MM.1S (cell line): ENCODE measurements around the gene EMP1.

ENCODE experiments used
- DNase-seq: peaks from one replicate; pipeline ENCODE4 v3.0.0-alpha.2; 2015
- H2AFZ ChIP-seq: fragments of 300-600 bp; sonication (generic); 2 replicates; pipeline ENCODE4 v1.6.0; 2016; ENCODE audit warnings: antibody characterized with exemption, low read length
- H3F3A ChIP-seq: fragments of 300-600 bp; sonication (generic); 2 replicates; pipeline ENCODE4 v1.6.1; 2016; ENCODE audit warnings: mild to moderate bottlenecking, antibody characterized with exemption, low read length, moderate library complexity, mixed read lengths; ENCODE audit not compliant: insufficient read depth
- H3K27ac ChIP-seq: fragments of 300-600 bp; sonication (generic); 2 replicates; pipeline ENCODE4 v1.5.1; 2016; ENCODE audit warnings: mild to moderate bottlenecking, low read length
- H3K27me3 ChIP-seq: fragments of 300-600 bp; sonication (generic); replicated peaks from 2 replicates; pipeline ENCODE4 v1.6.0; 2016; ENCODE audit warnings: low read length; ENCODE audit not compliant: insufficient read depth
- H3K36me3 ChIP-seq: fragments of 300-600 bp; sonication (generic); replicated peaks from 2 replicates; pipeline ENCODE4 v1.6.1; 2016; ENCODE audit warnings: mild to moderate bottlenecking, low read length, mixed read lengths; ENCODE audit not compliant: insufficient read depth
- H3K4me1 ChIP-seq: fragments of 300-600 bp; sonication (generic); 2 replicates; pipeline ENCODE4 v1.6.1; 2016; ENCODE audit warnings: low read length, mixed read lengths
- H3K4me2 ChIP-seq: fragments of 300-600 bp; sonication (generic); 2 replicates; pipeline ENCODE4 v1.6.0; 2016; ENCODE audit warnings: low read depth, low read length
- H3K4me3 ChIP-seq: fragments of 300-600 bp; sonication (generic); 2 replicates; pipeline ENCODE4 v1.5.1; 2016; ENCODE audit warnings: low read length, mixed read lengths
- H3K79me2 ChIP-seq: fragments of 300-600 bp; sonication (generic); 2 replicates; pipeline ENCODE4 v1.6.1; 2016; ENCODE audit warnings: mixed run types, low read length, mixed read lengths
- H3K9ac ChIP-seq: fragments of 300-600 bp; sonication (generic); 2 replicates; pipeline ENCODE4 v1.6.1; 2016; ENCODE audit warnings: low read length, mixed read lengths
- H3K9me2 ChIP-seq: fragments of 300-600 bp; sonication (generic); replicated peaks from 2 replicates; pipeline ENCODE4 v1.6.1; 2016; ENCODE audit warnings: mild to moderate bottlenecking, low read length, mixed read lengths; ENCODE audit not compliant: insufficient read depth
- H3K9me3 ChIP-seq: fragments of 300-600 bp; sonication (generic); replicated peaks from 2 replicates; pipeline ENCODE4 v1.6.1; 2016; ENCODE audit warnings: mild to moderate bottlenecking, low read length, mixed read lengths; ENCODE audit not compliant: insufficient read depth
- H4K20me1 ChIP-seq: fragments of 300-600 bp; sonication (generic); 2 replicates; pipeline ENCODE4 v1.6.1; 2016; ENCODE audit warnings: mild to moderate bottlenecking, low read length, moderate library complexity, mixed read lengths; ENCODE audit not compliant: insufficient read depth
- CTCF ChIP-seq: fragments of 300-600 bp; sonication (generic); IDR thresholded peaks from 2 replicates; pipeline ENCODE4 v1.5.1; 2016; ENCODE audit warnings: antibody characterized with exemption, low read length, mixed read lengths
- EZH2 ChIP-seq: fragments of 300-600 bp; sonication (generic); optimal IDR thresholded peaks from 2 replicates; pipeline ENCODE3; 2017; ENCODE audit warnings: low read depth, mild to moderate bottlenecking, antibody characterized with exemption, low read length, mixed read lengths
- EZH2phosphoT487 ChIP-seq: fragments of 300-600 bp; sonication (generic); IDR thresholded peaks from 2 replicates; pipeline ENCODE4 v1.6.1; 2018; ENCODE audit warnings: antibody characterized with exemption, low read length

EMP1 gene

GRCh38 chr12:13198241-13198640, 1.7 kb downstream of the EMP1 start:
- no peaks in the 10 kb centered on the region for H3K9me3 ChIP-seq
- no peaks in the 10 kb centered on the region for H3F3A ChIP-seq
- no peaks in the 10 kb centered on the region for H3K36me3 ChIP-seq
- peaks cover 12% of the 10 kb centered on the region for H3K4me1 ChIP-seq
- H3K9ac ChIP-seq: no peak overlapping the region
- no peak for DNase-seq
- no peaks in the 10 kb centered on the region for H3K79me2 ChIP-seq
- no peak overlapping the region for H2AFZ ChIP-seq
- no peak overlapping the region for H3K4me2 ChIP-seq
- H3K27ac ChIP-seq: no peak overlapping the region
- TF ChIP-seq CTCF (no peak), EZH2phosphoT487 (no peak), EZH2 (no peak)
- no peaks in the 10 kb centered on the region for H3K27me3 ChIP-seq
- H4K20me1 ChIP-seq: no peaks in the 10 kb centered on the region
- H3K9me2 ChIP-seq: no peaks in the 10 kb centered on the region
- H3K4me3 ChIP-seq: no peak overlapping the region

- H3K9ac ChIP-seq: no peak overlapping the region
- H2AFZ ChIP-seq: no peak overlapping the region
- no peaks in the 10 kb centered on the region for H3K27me3 ChIP-seq
- no peaks in the 10 kb centered on the region for H3K9me3 ChIP-seq
- peaks cover 12% of the 10 kb centered on the region for H3K4me1 ChIP-seq
- no peaks in the 10 kb centered on the region for H3F3A ChIP-seq
- TF ChIP-seq CTCF: no peak
- TF ChIP-seq EZH2: no peak
- TF ChIP-seq EZH2phosphoT487: no peak
- no peak for DNase-seq
- H3K36me3 ChIP-seq: no peaks in the 10 kb centered on the region
- H3K9me2 ChIP-seq: no peaks in the 10 kb centered on the region
- no peak overlapping the region for H3K4me3 ChIP-seq
- no peak overlapping the region for H3K27ac ChIP-seq
- no peaks in the 10 kb centered on the region for H4K20me1 ChIP-seq
- no peaks in the 10 kb centered on the region for H3K79me2 ChIP-seq
- no peak overlapping the region for H3K4me2 ChIP-seq
These were observed 2.4 kb downstream of the EMP1 start for GRCh38 chr12:13198876-13199275.

- TF ChIP-seq EZH2: no peak
- no peak for TF ChIP-seq CTCF
- no peak for TF ChIP-seq EZH2phosphoT487
- Histone ChIP-seq H3K79me2 (no peaks in the 10 kb centered on the region), H3K9me3 (no peaks in the 10 kb centered on the region), H3F3A (no peaks in the 10 kb centered on the region), H3K36me3 (no peaks in the 10 kb centered on the region), H3K27ac (no peak overlapping the region), H3K4me3 (no peak overlapping the region), H3K9me2 (no peaks in the 10 kb centered on the region), H3K4me2 (no peak overlapping the region), H4K20me1 (no peaks in the 10 kb centered on the region), H2AFZ (no peak overlapping the region), H3K27me3 (no peaks in the 10 kb centered on the region), H3K9ac (no peak overlapping the region), H3K4me1 (peaks cover 12% of the 10 kb centered on the region)
- DNase-seq: no peak
These were observed 3.1 kb downstream of the EMP1 start for GRCh38 chr12:13199592-13199991.
